Myocyte (in vitro differentiated cells): ENCODE data around the gene JARID2. TPM values are rescaled to one million over a fixed set of nuclear protein-coding genes. Genes with fewer than 3 reads are reported as not detected.

ENCODE experiments used
- DNase-seq: peaks from one replicate; pipeline ENCODE4 v3.0.0-alpha.2; 2012; ENCODE audit warnings: low read depth
- total RNA-seq: library from RNA; depleted of rRNA; stranded (reverse); fragments of >200 nt; gene quantifications from 2 replicates; pipeline ENCODE4 v1.2.3, GENCODE V29; 2014

The JARID2 gene
- total RNA-seq, 1 donor from 2014 or later, result 10.1 TPM

DNA sequence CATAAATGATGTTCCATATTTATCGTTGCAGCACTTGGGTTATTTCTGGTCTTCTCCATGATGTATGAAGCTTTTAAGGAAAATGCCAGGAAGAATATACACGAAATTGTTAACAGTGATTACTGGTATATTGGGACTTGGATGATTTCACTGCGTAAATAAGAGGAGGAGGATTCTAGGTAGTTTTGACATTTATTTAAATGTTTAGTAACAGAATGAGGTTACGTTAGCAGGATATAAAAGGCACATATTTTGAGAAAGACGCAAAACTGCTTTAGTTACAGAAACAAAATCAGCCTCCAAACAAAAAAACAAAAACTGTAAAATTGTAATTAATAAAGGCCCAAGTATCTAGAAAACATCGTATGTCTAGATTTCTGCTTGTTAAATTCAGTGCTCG lies 147.7 kb downstream of the JARID2 start:
- DNase-seq, result no peak

DNA sequence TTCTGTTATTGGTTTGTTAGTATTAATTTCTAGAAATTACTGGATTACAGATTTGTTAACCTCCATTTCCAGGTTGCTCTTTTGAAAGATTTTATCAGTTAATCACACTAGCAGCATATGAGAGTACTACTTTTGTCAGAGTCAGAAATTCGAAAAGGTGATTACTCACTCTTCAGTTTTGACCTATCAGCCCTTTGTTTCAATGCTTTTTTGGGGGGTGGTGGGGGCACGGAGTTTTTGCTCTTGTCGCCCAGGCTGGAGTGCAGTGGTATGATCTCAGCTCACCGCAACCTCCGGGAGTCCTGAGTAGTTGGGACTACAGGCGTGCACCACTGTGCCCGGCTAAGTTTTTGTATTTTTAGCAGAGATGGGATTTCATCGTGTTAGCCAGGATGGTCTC lies 149.2 kb downstream of the JARID2 start:
- no peak for DNase-seq

DNA sequence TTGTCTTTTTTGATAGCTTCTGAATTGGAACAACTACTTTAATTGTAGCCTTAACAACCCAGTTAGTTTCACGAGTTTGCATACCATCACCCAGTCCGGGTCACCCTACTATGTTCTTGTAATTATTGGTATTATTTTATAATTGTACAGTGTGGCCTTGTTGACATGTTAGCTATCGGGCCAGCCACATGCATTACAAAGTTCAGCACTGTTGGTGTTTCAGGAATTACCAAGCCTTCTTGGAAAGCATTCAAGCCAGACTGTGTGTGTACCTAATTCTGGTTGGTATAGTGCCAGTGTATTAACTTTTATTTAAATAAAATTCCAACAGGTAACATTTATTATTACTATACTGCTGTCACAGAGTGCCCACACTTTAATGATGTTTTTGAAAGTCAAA lies 150.9 kb downstream of the JARID2 start:
- DNase-seq, result no peak

DNA sequence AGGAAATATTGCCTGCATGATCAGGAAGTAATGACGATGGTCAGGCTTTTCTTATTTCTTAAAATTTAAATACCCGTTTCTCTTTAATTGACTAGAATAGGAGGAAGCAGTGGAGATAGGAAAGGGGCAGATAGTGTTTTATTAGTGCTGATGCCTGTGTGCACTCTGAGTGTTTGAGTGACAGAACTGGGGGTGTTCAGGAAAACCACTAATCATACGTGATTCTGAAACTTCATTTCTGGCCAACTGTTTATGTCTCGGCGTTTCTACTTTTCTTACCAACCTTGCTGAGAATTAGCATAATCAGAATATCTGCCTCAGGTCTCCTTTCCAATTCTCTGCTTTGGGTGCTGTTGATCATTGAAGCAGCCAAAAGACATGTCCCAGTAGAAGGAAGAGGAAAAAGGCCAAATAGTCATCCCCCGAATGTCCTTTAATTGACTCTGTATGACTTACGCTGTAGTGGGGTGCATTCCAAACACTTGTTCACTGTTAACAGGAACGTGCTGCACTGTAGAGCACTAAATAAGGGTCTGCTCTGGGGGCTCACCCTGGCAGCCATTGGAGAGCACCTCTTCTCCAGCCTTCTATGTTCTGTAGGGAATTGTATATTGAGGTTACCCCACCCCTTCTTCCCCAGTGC lies 152.9 kb downstream of the JARID2 start:
- no peak for DNase-seq

DNA sequence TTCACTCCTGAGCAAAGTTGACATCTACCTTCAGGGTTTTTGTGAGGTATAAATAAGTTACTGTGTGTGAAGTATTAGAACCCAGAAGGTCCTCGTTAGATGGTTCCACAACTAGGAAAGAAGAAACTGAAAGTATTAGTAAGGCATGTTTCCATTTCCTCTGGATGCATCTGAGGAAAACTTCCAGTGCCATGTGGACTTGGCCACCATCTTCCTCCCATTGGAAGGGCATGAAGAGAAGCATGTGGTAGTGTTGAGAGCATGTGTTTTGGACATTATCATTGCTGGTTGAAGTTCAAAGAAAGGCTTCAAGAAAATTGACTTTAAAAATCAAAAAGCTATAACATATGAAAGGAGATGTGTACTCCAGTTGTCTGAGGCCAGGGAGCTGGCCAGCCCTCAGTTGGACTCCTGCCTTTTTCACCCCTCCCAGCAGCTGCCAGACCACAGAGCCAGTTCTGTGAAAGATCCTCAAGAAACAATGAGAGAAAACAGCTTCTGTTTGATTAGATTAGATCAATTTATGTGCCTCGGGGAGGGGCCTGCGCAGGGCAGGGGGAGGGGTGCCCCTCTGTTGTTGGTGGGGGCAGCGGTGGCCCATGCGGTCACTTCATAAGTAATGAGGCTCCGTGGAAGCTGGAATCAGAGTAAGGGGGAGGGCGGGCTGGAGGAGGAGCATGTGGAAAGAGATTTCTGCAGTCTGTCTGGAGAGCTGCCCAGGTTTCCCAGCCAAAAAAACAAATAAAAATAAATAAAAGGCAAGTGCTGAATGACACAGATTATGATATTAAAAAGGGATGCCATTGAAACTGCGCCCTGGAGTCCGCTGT lies 154.0 kb downstream of the JARID2 start:
- peak; percentile 86 for DNase-seq

DNA sequence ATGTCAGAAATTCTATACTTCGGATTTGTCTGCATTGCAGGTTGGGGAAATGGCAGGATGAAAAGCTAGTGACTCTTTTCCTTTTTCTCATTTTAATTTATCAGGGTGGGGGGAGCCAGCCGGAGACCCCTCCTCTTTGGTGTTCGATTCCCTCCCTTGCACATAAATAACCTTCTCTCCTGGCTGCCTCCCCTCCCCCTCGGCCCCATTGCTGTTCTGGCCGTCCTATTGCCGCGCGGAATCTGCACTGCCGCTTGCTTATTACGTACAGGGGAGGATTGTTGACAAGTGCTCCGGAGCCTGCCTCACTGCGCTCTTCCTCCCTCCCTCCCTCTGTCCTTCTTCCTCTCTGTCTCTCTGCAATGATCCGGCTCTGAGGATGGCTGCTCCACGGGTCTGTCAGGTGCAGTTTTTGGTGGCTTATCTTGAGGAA lies 154.7 kb downstream of the JARID2 start:
- no peak for DNase-seq

DNA sequence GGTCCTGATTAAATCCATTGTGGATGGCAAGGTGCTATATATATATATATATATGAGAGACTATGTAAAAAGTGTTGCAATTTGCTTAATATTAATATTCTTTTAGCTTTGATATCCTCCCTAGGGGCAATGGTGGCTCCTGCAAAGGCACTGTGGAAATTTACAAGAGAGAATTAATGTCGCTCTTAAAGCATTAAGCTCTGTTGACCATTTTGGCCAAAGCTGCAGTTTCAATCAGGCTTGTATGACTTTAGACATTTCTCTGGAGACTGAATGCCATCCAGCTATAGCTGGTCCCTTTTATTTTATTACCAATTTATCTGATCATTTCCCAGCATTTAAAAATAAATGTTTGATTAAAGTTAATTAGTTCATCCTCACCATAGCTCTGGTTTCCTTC lies 155.3 kb downstream of the JARID2 start:
- DNase-seq, result no peak

DNA sequence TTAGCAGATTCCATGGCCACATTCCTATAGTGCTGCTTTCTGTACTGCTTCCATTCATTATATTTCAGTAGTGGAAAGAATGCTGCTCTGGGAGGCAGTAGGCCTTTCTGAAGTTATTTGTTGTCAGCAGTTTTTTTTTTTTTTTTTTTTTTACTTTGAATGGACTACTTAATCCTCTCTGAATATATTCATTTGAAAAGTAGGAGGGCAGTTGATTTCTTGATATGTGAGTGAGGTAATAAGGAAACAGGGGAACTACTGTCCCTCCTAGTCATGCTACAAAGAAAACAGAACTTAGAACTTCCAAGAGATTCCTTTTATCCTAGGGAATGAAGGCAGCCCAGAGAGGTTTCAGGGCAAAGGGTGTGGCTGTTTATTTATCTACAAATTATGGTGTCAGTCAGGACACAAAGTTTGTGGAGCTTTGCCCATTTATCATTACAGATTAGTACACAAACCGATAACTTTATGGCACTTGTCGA lies 155.9 kb downstream of the JARID2 start:
- DNase-seq, result no peak

DNA sequence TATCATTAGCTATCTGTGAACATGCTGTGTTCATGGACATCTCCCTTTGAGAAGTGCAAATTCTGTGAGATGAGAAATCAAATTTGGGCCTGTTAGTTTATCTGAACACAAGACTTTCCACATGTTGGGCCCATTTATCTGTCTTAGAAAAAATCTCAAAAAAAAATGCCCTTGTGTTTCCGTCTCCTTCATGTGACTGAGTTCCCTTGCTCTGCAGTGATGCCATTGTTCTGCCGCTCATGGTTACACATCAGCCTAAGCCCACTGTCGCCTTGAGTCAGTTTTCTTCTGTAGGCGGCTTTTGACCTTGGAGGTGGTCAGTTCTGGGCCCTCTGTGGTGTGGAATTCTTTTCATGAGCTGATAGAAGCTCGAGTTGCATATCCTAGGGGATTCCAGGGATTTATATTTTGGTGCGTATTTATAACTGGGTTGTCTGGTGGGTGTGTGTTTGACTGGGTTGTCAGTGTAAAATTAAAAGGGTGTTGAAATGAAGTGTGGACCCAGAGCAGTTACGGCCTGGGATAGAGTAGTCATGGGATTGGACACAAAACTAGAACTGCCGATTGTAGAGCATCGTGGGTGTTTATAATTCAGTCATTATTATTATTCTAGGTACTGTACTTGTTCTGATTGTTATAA lies 156.7 kb downstream of the JARID2 start:
- no peak for DNase-seq

DNA sequence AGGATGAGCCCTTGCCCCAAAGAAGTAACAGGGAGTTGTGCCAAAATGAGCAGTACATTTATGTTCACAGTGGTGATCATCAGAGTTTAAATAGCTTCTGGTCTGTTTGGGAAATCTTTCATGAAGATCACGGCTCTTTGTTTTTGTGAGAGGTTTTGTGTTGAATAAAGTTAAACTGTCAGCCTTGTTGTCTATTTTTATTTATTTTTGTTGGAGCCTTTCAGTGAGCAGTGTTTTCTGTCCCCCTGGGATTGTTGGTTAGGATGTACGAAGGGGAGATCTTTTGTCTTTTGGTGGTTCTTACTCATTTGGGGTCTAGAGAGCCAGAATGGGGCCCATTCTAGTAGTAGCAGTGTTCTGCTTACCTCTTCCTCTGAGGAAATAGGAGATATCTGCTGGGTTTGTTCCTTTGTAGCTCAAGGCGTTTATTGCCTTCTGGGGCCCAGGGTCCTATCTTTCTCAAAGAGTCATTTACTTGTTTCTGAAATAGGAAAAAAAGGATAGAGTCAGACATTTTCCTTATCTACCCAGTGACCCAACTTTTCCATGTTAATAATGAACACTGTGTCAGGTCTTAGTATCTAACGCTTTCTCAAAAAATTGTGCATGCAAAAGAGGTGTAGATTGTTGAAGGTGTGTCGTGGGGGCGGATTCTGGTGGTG lies 157.4 kb downstream of the JARID2 start:
- DNase-seq, result no peak

DNA sequence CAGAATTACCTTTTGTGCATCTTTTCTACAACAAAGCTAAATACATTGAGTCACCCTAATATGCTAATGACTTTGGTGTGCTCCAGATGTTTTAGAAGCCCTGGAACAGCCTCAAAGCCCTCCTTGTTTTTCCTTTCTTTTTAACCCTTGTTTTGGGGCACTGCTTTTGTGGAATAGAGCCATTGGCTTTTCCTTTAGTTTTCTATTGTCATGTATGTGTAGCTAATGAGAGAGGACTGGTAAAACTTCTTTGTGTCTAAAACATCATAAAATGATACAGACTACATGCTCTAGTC lies 158.8 kb downstream of the JARID2 start:
- no peak for DNase-seq

DNA sequence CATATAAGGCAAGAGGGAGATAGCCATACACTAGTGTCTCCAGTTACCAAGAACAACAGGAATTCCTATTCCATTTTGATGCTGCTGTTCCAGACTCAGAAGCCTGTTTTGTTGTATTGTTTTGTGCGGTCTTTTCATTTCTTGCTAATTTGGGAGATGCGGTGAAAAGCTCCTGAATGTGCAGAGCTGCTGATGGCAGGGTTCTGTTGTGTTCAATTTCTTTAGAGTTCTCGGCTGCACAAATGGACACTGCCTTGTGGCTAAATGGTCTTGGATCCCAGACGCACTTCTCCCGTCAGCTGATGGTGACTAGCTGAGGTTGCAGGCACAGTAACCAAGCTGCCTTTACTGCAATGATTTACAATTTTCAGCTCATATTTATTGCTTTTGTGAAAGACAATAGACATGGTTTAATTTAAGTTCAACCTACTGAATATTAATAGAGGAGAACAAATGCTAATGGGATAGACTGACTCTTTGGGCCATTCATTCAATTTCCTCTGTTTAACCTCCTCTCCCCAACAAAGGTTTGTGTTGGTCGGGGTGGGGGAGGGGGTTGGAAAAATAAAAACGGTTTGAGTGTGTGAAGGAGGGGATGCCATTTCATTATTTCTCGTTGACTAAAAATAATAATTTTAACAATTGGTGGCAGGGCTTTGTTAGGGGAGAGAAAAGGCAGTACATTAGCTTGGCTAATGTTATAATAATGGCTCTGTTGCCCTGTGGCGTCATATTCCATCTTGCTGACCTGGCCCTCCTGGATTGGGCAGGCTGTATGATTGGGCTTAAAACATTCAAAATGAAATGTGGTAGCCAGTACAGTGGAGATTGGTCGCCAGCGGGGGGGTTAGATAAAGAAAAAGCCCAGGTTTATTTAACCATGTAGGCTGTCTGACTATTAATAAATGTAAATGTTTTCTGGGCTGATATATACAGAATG lies 159.5 kb downstream of the JARID2 start:
- no peak for DNase-seq

DNA sequence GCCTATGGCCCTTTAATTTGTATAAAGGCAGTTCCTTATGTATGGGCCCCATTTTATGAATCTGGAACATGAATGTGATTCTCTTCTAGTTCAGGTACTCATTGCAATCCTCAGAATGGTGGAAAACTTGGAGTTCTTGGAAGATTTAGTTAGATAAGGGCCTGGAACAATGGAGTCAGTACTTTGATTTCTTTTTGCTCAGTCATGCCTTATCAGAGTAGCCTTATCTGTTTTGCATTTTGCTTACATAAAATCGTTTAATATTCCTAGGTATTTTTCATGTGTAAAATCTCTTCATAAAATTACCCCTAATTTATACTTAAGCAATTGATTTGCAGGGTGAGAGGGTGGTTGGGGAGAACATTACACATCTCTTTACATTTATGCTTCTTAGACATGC lies 160.6 kb downstream of the JARID2 start:
- no peak for DNase-seq

DNA sequence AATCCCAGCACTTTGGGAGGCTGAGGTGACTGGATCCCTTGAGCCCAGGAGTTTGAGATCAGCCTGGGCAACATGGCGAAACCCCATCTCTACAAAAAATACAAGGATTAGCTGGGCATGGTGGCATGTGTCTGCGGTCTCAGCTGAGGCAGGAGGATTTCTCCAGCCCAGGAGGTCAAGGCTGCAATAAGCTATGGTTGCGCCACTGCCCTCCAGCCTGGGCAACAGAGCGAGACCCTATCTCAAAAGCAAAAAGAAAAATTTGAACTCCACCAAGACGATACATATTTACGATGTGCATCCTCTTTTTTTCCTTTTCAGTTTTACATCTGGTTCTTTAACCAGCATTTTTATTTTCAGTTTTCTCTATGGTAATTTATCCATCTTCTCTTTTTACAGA lies 162.1 kb downstream of the JARID2 start:
- no peak for DNase-seq

DNA sequence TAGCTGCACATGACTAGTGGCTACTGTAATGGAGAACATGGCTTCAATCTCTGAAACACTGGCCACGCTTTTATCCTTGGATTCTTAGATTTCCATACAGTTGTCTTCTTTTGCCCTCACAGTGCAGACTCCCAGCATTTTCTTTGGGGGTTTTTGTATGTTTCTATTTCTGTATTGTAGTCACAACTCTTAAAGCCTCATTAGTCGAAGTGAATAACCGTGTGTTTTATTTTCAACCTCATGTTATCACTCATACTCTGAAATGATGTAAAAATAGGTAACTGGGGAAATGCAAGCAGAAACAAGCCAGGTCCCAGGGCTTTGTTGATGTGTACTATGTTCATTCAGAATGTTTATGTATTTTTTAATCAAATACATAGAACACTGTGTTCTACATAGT lies 162.9 kb downstream of the JARID2 start:
- no peak for DNase-seq

DNA sequence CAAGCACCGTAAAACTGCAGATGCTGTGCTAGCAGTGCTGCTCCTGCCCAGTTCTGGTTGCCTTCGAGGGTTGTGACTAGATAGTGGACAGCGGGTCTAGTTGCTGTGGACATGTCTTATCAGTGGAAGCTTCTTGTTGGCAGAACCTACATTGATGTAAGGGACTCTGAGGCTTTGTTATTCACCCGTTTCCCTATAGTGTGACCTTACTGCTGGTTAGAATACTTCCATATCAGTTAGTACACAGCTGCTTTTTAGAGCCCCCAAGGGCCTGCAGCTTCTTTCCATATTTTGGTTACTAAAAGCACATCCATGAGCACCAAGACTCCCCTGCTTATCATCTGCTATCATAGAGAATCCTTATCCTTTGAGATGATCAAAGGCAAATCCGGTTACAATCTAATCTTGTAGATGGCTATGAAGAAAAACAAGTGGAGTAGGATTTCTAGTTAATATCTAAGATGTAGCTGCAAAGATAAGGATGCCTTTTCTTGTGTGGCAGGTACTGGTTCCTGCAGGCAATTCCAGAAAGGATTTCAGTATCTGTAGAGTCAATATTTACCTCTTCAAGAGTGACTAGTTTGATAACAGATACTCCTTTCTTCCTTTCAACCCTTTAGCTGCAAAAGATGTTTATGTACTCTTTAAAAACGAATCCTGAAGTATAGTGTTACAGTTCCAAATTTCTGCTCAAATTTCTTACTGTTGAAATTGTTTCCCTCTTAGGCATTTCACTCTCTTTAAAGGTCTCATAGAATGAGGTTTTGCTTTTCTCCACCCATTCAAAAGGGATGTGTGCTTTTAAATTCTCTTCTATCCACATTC lies 163.6 kb downstream of the JARID2 start:
- DNase-seq, result no peak

DNA sequence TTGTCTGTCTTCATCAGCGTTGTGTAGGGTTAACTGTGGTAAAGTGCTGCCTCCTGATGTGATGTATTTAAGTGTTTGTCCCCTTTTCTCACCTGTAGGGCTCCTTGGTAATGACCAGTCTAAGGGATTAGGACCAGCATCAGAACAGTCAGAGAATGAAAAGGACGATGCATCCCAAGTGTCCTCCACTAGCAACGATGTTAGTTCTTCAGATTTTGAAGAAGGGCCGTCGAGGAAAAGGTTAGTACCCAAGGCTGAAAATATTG lies 164.2 kb downstream of the JARID2 start:
- DNase-seq, result no peak

DNA sequence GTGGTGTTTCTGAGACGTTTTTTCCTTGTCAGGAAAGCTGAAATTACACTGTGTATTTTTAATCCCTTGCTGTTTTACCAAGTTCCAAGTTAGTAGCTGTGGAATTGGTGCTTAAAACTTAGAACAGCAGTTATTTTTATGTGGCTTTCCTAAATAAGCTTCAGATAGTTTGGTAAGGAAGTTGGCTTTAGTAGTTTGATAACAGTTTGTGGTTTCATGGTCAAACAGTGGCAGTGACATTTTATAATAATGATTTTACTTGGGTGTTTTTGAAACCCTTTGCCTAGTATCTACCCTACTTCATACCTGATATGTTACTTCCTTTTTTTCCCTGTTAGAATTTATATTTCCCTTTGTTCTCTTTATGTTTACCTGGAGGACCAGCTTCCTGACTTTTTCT lies 164.9 kb downstream of the JARID2 start:
- no peak for DNase-seq

DNA sequence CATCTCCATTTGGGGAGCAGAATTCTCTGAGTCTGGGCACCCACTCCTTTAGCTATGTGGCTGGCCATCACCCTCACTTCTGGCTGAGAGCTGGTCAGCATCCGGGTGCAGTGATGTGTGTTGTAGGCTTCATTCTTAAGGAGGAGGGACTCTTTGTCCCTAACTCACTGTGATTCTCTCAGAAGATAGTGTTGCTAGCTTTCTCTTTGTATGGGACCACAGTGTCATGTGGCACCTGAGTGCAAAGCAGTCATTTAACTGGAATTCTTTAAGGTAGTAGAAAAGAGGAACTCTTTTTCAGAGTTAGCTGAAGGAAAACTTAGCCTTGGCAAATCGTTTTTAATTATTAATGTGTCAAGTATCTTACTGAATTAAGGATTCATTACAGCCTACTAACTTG lies 165.9 kb downstream of the JARID2 start:
- no peak for DNase-seq

DNA sequence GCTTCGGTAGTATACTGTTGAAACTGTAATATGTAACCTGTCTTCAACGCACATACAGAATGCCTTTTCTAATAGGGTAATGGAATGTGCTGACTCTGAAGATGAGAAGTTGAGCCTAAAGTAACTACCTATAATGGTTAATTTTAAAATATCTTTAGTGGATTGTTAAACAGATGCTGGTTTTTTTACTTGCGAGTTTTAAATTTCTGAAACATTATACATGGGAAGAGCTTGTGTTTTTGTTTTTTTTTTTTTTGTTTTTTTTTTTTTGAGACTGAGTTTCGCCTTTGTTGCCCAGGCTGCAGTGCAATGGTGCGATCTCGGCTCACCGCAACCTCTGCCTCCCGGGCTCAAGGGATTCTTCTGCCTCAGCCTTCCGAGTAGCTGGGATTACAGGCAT lies 166.9 kb downstream of the JARID2 start:
- DNase-seq, result no peak
